COR-L47 (cell line): ENCODE measurements around the gene S100A13.
"Not testable (repeated sequence)": the region's sequence is repeated elsewhere in the genome, so short reads cannot be mapped to it uniquely, and the experiment has no call there.

Experiments
- DNase-seq: peaks from one replicate; lab custom pipeline; 2025; lab: John Stamatoyannopoulos, UW

The S100A13 gene

GRCh38 chr1:153606194-153606593, 21.1 kb downstream of the S100A13 start:
- DNase-seq: no peak

- DNase-seq: no peak
Observed at GRCh38 chr1:153602749-153603148, 24.6 kb downstream of the S100A13 start.

- DNase-seq: no peak
Observed at GRCh38 chr1:153599847-153600246, 27.5 kb downstream of the S100A13 start.

GRCh38 chr1:153598309-153599172, 28.8 kb downstream of the S100A13 start:
- peak; percentile 50 for DNase-seq

- no peak for DNase-seq
Observed at GRCh38 chr1:153597206-153597605, 30.1 kb downstream of the S100A13 start.

GRCh38 chr1:153592748-153593147, 34.6 kb downstream of the S100A13 start:
- DNase-seq: no peak

GRCh38 chr1:153588482-153588881, 38.8 kb downstream of the S100A13 start:
- DNase-seq: no peak

GRCh38 chr1:153588033-153588432, 39.3 kb downstream of the S100A13 start:
- DNase-seq: not testable (repeated sequence)

- no peak for DNase-seq
Observed at GRCh38 chr1:153587314-153587713, 40.0 kb downstream of the S100A13 start.

- DNase-seq: no peak
Observed at GRCh38 chr1:153586347-153586746, 41.0 kb downstream of the S100A13 start.

- DNase-seq: no peak
Observed at GRCh38 chr1:153585006-153585405, 42.3 kb downstream of the S100A13 start.

- no peak for DNase-seq
Observed at GRCh38 chr1:153583976-153584375, 43.3 kb downstream of the S100A13 start.

GRCh38 chr1:153583514-153583913, 43.8 kb downstream of the S100A13 start:
- not testable (repeated sequence) for DNase-seq

- DNase-seq: not testable (repeated sequence)
Observed at GRCh38 chr1:153582836-153583235, 44.5 kb downstream of the S100A13 start.

GRCh38 chr1:153578936-153579335, 48.4 kb downstream of the S100A13 start:
- DNase-seq: no peak

- DNase-seq: no peak
Observed at GRCh38 chr1:153578490-153578889, 48.8 kb downstream of the S100A13 start.

- DNase-seq: no peak
Observed at GRCh38 chr1:153577624-153578051, 49.7 kb downstream of the S100A13 start.

GRCh38 chr1:153577138-153577537, 50.2 kb downstream of the S100A13 start:
- no peak for DNase-seq

GRCh38 chr1:153575497-153575896, 51.8 kb downstream of the S100A13 start:
- not testable (repeated sequence) for DNase-seq

GRCh38 chr1:153575081-153575491, 52.2 kb downstream of the S100A13 start:
- not testable (repeated sequence) for DNase-seq

GRCh38 chr1:153573351-153573750, 54.0 kb downstream of the S100A13 start:
- DNase-seq: no peak

GRCh38 chr1:153572569-153573015, 54.7 kb downstream of the S100A13 start:
- peak; percentile 77 for DNase-seq

GRCh38 chr1:153571706-153572105, 55.6 kb downstream of the S100A13 start:
- no peak for DNase-seq

GRCh38 chr1:153570874-153571273, 56.4 kb downstream of the S100A13 start:
- DNase-seq: no peak
